HPDE6-E6E7 (cell line): ENCODE measurements around the gene ELAVL3.
A peak's percentile ranks its signal among the peaks of the same experiment; 100 is the strongest.
"Not testable (repeated sequence)": the region's sequence is repeated elsewhere in the genome, so short reads cannot be mapped to it uniquely, and the experiment has no call there.

Source experiments
- DNase-seq: peaks from one replicate; pipeline ENCODE4 v3.0.0; 2011; ENCODE audit warnings: missing footprints; ENCODE audit errors: extremely low spot score

ELAVL3 gene

GRCh38 chr19:11458912-11459311 is 21.9 kb downstream of the ELAVL3 start:
- DNase-seq: not testable (repeated sequence)

GRCh38 chr19:11458236-11458900 is 22.5 kb downstream of the ELAVL3 start:
- DNase-seq: no peak

GRCh38 chr19:11457831-11458230 is 23.0 kb downstream of the ELAVL3 start:
- no peak for DNase-seq

GRCh38 chr19:11457115-11457514 is 23.7 kb downstream of the ELAVL3 start:
- no peak for DNase-seq

GRCh38 chr19:11456659-11457058 is 24.2 kb downstream of the ELAVL3 start:
- DNase-seq: no peak

- DNase-seq: not testable (repeated sequence)
These were observed 25.7 kb downstream of the ELAVL3 start for GRCh38 chr19:11455233-11455554.

GRCh38 chr19:11453468-11454341 is 27.1 kb downstream of the ELAVL3 start:
- DNase-seq: no peak

GRCh38 chr19:11452620-11453310 is 28.1 kb downstream of the ELAVL3 start:
- DNase-seq: no peak

GRCh38 chr19:11451871-11452619 is 28.8 kb downstream of the ELAVL3 start:
- no peak for DNase-seq

- DNase-seq: no peak
These were observed 29.4 kb downstream of the ELAVL3 start for GRCh38 chr19:11451327-11451870.

GRCh38 chr19:11450570-11451326 is 30.1 kb downstream of the ELAVL3 start:
- DNase-seq: no peak

- no peak for DNase-seq
These were observed 31.8 kb downstream of the ELAVL3 start for GRCh38 chr19:11448923-11449554.

- DNase-seq: no peak
These were observed 32.4 kb downstream of the ELAVL3 start for GRCh38 chr19:11448410-11448809.

- no peak for DNase-seq
These were observed 33.2 kb downstream of the ELAVL3 start for GRCh38 chr19:11447347-11448262.

- DNase-seq: no peak
These were observed 34.1 kb downstream of the ELAVL3 start for GRCh38 chr19:11446652-11447301.

- no peak for DNase-seq
These were observed 34.6 kb downstream of the ELAVL3 start for GRCh38 chr19:11446271-11446651.

GRCh38 chr19:11445141-11445540 is 35.7 kb downstream of the ELAVL3 start:
- no peak for DNase-seq

GRCh38 chr19:11444059-11444458 is 36.8 kb downstream of the ELAVL3 start:
- DNase-seq: peak; percentile 47

- no peak for DNase-seq
These were observed 42.9 kb downstream of the ELAVL3 start for GRCh38 chr19:11437955-11438354.
